Loucy (cell line): ENCODE data around the gene FGGY.

Experiments
- CTCF ChIP-seq: fragments of 200-600 bp; sonication (generic); conservative IDR thresholded peaks from 2 replicates; pipeline ENCODE4 v1.5.1; 2014; ENCODE audit warnings: mild to moderate bottlenecking, antibody characterized with exemption, low read length
- EZH2phosphoT487 ChIP-seq: fragments of 200-600 bp; IDR thresholded peaks from 2 replicates; pipeline ENCODE4 v1.6.1; 2018; ENCODE audit warnings: antibody characterized with exemption, mild to moderate bottlenecking, moderate library complexity, borderline replicate concordance

- TF ChIP-seq CTCF: no peak
- no peak for TF ChIP-seq EZH2phosphoT487
Observed at GRCh38 chr1:59775480-59775879, 478.6 kb downstream of the FGGY start.
